NCI-H2081 treated with DMSO at 0.1 percent for 48 hours (cell line): ENCODE results near the gene SH3BGRL2.

Experiments
- DNase-seq: peaks from one replicate; lab custom pipeline; 2025; lab: John Stamatoyannopoulos, UW

Gene SH3BGRL2

DNA sequence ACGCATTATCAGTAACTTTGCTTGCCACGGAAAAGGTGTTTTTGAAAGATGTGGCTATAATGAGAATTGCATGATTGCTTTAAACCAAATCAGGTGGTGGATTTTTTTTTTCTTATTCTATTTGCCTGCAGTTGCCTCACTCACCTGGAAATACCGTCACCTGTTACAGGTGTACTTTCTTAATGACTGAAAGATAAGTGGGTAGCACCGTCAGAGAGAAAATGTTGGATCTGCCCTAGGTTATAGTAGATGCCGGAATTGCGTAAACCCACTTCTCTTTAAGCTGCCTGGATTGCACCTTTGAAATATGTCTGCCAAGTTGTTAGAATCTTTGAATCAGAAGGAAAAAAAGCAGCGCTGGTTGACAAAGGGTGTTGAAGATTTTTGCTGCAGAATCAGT is 68.5 kb downstream of the SH3BGRL2 start:
- no peak for DNase-seq

DNA sequence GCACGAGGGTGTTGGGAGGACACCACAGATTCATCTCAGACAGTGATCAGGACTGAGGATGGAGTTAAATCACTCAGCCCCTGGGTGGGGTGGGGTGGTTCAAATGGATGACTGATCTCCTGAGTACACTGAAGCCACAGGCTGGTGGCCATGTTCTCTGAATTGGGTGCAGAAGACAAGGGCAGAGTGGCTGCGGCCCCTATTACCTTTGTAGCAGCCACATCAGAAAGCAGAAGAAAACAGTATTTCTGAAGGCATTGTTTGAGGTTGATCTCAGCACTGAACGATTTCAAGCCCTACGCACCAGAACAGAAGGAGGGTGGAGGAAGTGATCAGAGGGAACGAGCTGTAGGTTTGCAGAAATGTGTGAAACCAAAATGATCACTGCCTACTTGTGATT is 71.6 kb downstream of the SH3BGRL2 start:
- no peak for DNase-seq

DNA sequence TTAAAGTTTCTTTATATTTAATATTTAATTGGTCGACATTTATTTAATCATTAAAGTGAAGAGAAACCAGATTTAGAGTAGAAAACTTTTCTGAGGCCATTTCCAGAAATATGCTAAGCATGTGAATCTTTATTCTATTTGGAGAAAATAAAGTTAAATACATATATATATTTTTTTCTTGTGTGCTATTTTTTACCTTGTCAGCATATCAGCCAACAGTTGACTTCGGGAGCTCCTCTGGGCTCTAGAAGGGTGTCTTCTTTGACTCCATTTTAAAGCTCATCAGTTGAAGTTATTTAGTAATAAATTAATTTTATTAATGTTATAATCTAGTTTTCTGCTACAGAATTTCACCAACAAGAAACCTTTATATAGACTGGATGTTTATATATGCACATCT is 73.1 kb downstream of the SH3BGRL2 start:
- DNase-seq = no peak

DNA sequence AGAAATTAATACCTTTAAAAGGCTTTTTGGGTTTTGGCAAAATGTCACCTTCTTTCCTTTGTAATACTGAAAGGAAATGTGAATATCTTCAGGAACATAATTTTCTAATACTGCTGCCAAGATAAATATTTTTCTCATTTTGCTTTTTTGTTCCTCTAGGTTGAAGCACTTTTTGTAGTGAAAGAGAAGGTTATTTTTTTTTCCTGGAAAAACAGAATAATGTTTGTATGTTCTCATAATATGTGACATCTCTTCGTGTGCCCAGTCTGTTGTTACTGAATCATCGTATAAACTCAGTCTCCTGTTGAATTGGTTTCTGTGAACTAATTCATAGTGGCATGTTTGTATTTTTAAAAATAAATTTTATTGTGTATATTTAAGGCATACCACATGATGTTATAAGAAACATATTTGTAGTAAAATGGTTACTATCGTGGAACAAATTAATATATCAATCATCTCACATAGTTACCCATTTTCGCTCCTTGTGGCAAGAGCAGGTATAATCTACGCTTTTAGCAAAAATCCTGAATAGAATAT is 74.4 kb downstream of the SH3BGRL2 start:
- DNase-seq = no peak

DNA sequence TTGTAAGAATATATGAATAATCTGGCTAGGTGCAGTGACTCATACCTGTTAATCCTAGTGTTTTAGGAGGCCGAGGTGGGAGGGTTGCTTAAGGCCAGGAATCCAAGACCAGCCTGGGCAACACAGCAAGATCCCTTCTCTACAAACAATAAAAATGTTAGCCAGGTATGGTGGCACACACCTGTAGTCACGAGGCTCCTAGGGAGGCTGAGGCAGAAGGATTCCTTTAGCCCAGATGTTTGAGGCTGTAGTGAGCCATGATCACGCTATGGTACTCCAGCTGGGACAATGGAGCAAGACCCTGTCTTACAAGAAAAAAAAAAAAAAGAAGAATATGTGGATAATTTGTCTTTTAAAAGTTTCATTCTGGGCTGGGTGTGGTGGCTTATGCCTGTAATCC is 75.4 kb downstream of the SH3BGRL2 start:
- DNase-seq = no peak

DNA sequence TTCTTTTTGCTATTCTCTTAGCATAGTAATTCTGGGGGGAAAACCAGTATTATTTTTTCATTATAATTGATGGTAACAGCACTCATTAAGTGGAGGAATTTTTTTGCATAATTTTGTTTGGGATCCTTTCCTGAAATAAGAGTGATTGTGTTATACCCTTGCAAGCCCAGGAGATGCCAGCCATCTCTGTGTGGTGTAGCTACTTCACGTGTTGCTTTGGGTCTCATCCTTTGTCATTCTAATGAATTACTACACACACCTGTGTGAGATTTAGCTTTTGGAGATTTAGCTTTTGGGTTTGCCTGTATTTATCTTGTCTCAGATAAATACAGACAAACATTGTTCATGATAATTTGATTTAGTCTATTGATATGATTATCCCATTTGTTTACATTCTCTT is 76.5 kb downstream of the SH3BGRL2 start:
- no peak for DNase-seq

DNA sequence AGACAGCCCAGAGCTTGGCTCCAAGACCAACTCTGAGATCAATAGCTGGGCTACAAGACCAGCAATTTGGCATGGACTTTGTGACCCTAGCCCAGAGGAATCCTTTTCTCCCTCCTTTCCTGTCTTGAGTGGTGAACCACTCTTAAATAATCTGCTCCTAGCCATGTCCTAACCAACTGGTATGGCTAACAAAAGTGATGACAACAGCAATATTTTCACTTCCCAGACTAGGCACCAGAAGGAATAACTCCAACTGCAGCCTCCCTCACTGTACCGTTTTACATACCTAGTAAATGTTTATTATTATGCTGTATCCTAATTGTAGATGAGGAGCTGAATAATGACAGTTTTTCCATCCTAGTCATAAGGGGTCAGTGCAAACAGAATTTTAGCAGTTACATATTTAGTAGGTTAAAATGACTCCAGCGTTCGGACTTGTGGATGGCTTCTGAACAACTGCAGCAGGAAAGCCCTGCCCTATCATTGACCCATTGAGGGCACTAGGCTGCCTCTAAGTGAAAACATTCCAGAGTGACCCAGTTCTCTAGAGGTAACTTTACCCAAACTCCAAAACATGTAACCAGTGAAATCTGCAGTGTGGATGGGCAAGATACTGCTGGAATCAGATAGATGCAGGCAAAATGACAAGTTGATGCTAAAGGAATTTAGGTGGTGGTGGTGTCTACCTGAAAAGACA is 77.1 kb downstream of the SH3BGRL2 start:
- DNase-seq = no peak

DNA sequence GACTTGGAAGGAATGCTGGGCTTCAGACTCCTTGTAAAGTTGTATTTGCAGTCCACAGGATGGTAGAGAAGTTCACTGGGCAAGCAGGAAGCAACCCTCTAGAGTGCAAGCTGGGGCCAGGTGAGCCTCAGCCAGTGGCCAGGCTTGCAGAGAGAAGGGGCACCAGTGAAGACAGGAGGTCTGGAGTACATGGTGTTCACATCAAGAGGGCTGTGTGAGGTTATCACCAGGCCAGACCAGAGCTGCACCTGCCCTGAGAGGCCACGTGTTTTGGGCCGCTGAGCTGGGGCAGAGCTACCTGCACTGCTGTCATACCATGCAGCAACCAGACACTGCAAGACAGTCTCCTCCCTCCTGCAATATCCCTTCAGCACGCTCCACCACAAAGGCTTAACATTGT is 79.0 kb downstream of the SH3BGRL2 start:
- DNase-seq = no peak

DNA sequence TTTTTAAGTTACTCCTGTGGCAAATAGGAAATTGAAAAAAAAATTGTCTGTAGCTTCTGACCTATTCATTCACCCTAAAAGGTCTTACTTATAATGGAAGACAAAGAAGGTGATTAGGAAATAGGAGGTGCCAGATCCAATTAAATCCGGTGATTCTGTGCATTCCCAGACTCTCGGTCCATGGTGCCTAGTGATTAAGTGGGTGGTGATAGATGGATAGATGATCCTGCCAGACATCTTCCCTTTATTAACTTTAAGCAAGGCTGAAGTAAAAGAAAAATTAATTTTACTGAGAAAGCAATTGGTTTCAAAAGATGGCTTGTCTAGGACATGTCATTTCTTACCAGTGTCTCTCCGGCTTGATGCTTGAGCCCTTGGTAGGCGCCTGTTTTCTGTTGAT is 80.0 kb downstream of the SH3BGRL2 start:
- DNase-seq = no peak

DNA sequence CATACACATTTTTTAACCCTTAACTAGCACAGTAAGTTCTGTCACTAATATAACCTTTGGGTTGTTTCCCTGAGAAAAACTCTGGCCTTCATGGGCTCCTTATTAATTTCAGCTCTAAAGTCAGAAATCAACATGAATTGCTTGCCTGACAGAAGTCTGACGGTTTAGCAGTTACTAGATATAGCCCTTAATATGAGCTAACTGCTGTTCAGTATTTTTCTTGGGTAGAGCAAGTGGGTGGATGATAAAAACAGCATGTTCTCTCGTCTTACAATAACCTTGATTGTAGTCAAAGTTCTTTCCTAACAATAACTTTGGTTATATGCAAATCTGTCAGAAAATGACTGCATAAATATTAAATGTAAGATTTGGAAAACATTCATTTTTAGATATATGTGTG is 81.0 kb downstream of the SH3BGRL2 start:
- DNase-seq = no peak

DNA sequence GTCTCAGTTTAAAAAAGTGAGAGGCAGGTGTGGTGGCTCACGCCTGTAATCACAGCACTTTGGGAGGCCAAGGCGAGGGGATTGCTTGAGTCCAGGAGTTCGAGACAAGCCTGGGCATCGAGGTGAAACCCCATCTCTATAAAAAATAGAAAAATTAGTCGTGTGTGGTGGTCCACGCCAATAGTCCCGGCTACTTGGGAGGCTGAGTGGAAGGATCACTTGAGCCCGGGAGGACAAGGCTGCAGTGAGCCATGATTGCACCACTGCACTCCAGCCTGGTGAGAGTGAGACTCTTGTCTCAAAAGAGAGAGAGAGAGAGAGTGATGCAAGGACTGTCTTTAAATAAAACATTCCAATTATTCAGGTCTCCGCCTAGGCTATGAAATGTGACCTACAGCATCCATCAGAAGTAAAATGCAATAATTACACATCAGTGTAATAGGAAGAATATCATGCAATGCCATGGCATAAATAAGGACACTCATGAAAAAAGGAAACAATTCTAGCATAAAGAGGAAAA is 81.5 kb downstream of the SH3BGRL2 start:
- no peak for DNase-seq

DNA sequence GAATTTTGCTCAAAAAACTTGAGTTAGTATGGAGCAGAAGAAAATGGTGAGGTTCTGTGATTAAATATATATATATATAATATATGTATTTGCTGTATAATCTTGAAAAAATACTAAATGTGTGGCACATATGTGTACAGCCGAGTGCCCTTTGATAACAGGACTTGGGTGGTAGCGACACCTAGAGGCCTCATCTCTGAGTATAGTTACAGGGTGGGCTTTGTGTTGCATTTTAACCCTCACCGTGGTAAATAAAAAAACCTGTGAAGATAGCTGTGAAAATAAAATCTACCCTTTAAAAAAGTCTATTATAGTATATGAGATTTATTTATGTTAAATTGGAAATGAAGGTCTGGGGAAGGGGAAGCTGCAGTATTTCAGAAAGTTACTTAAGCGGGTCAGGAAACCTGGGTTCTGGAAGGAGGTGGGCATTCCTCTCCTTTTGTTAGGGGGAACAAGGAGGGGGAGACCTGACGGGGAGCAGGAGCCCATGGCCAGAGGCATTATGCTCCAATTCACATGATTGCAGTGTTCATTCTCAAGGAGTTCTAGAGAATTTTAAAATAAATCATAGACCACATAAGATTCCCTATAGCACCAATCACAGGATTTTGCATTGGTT is 82.7 kb downstream of the SH3BGRL2 start:
- DNase-seq = peak; percentile 12

DNA sequence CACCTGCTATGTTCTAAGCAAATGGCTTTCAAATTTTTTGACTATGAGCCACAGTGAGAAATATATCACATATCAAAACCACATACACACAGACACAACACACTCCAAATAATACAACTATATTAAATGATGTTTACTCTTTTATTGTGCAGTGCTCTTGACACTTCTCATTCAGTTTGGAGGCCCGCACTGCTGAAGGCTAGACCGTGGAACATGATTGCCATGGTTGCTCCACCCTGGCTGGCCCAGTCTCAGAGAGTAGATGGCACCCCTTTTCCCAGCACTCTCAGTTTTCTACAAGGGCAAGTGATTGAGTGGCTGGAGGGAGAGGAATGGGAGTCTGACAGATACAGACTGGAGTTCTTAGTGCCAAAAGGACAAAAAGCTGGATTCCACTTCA is 86.9 kb downstream of the SH3BGRL2 start:
- DNase-seq = no peak

DNA sequence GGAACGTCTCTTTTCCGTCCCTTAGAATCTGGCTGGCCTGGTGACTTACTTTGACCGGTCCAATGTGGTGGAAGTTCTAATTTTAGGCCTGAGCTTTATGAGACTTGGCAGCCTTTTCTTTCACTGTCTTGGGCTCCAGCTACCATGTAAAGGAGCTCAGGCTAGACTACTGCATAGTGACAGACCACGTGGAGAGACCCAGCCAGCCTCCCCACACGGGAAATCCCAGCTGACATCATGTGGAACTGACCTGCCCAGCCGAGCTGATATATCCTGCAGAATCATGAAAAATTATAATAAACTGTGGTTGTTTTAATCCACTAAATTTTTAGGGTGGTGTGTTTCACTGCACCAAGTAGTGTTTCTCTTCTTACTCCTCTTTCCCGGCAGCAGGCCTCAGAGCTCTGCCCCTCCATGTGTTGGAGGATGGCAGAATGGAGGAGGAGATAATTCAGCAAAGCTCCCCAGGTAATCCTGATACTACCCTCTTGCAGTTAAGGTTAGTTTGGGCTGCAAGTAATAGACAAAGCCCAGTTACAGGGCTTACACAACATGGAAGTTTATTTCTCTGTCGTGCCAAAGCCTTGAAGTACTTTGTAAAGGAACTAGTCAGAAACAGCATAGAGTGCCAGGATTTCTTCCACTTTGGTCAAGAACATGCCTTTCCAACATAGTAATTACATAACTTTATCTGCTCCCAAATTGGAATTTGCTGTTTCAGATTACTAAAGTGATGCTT is 87.5 kb downstream of the SH3BGRL2 start:
- DNase-seq = no peak

DNA sequence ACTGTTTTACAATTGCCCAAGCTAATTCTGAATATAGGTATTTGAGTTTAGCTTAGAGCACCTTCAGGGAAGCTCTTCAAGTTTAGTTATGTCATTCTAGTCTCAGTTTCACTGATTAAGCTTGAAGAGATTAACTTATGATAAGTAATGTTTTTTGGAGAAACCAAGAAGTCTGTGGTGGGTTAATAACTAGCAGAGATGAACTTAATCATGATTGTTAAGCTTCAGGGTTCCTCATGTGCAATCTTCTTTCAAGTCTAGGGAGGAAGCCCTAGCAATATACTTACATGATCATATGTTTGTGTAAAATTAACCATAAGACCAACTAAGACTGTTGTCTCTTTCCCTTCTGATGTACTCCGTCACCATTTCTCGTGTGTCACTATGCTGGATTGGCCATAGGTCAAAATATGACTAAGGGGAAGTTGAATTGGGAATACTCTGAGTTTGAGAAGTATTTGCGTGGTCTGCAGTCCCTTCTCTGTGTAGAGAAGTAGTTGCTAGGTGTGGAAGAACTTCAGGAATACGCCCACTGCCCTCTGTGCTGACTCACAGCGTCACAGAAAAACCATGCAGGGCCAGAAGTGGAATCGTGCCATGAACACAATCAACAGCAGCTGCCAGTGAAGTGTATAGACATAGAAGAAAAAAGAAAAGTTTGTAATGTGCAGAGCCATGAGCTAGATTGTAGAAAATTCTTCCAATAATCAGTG is 88.3 kb downstream of the SH3BGRL2 start:
- no peak for DNase-seq

DNA sequence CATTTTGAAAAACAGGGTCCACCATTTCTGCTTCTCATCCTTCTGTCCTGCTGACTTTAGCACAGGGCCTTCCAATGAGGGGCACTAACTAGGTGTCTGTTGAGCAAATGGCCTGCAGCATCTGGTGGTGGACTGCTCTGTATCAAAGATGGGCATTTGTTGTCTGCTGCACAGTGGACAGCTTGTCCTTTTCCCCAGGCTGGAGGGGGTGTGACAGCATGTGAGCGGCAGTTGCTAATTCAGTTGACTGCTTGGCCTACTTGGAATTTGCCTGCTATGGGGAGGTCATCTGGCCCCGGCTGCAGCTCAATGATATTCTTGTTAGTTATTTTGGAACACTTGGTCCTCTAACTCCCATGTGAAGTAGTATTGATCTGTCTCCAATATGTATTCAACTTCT is 93.7 kb downstream of the SH3BGRL2 start:
- no peak for DNase-seq

DNA sequence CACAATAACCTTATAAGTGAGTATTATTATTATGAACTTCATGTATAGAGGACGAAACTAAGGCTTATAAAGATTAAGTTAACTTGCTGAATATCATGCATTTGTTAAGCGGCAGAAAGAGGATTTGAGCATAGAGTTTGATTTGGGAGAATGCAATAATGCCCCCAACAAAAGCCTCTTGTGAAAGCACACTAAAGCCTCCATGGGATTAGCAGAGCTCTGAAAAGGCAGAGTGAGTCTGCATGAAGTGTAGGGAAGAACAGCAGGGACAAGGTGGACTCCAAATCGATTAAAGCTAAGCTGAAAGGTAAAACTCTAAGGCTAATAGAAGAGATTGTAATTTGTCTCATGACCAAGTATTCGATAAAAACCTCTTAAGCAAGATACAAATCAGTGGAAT is 100.3 kb downstream of the SH3BGRL2 start:
- DNase-seq = no peak

DNA sequence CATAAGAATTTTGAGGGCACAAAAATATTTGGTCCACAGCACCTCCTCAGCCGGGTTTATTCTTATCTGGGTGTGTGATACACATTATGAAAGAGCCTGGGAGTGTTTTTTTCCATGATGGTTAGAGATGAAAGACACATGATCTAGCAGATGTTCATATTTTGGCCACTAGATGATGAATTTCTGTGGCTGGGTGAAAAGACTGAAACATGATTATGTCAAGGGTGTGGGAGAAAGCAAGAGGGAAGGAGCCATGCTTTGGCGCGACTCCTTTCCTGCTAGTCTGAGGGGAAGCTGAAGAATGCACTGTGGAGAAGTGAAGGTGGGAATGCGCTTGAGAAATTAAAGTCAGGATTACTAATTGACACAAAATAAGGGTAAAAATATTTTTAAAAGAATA is 102.3 kb downstream of the SH3BGRL2 start:
- no peak for DNase-seq

DNA sequence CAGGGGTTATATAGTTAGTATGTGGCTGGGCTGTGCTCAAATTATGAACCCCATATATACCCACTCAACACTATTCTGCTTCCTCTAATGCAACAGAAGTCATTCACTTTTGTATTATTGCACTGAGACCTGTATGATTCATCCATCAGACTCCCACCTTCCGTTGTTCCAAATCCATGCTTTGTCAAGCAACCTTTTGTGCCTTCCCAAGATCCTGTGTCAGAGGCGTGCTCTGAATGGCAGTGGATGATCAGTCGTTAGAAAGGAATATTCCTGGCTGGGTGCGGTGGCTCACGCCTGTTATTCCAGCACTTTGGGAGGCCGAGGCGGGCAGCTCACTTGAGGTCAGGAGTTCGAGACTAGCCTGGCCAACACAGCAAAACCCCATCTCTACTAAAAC is 103.2 kb downstream of the SH3BGRL2 start:
- DNase-seq = no peak

DNA sequence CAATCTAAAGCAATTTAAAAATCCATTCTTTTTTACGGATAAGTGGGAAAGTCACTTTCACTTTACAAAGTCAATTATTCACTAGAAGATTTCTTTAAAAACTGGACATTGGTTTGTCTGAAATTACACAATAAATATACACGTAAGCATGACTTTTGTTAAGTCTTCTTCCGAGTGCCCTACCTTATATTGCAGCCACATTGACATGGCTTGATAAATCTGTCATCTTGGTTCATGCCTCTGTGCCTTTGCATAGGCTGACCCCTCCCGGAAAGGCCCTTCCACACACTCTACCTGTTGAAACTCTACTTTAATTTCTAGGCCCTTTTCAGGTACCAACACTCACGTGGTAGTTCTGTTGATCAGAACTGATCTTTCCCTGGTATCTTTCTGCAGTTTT is 104.1 kb downstream of the SH3BGRL2 start:
- DNase-seq = no peak

DNA sequence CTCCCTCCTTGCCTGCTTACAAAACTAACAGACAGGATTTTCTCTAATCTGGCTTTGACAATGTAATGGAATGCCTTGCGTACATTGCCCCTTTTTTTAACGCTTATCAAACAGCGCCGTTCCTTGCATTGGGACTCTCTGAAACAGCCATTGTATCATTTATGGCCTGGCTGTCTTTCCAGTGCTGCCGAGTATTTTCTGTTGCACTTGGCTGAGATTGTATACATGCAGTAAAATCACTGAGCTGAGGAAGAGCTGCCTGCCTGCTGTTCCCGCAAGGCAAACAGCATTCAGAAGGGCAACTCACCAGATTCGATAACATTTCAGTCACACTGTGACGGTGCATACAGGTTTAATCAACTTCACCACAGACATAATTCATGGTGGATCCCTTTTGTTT is 106.0 kb downstream of the SH3BGRL2 start:
- DNase-seq = peak; percentile 3

DNA sequence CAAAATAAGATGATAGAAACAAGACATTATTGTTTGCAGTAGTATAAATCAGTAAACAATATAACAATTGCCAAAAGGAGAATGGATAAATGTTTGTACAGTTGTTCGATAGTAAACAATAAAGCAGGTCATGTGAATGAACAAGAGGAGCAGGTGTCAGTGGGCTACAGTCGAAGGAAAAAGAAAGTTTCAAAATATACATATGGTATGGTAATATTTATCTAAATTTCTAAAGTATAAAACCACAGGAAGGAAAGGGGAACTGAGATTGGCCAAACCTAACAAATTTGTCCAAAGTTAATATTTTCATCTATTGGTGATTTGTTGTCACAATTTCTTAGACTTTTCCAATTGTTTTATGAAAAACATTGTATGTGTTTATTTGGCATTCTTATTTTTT is 110.9 kb downstream of the SH3BGRL2 start:
- no peak for DNase-seq
